Camera-type eye (tissue), 1 donor: ENCODE measurements around the gene NRDE2. TPM values are rescaled to one million over a fixed set of nuclear protein-coding genes. Genes with fewer than 3 reads are reported as not detected.

Source experiments
- total RNA-seq: library from RNA; depleted of rRNA; stranded (reverse); fragments of >200 nt; gene quantifications from one replicate; pipeline ENCODE4 v1.2.3, GENCODE V29; 2014

NRDE2 gene, protein sequence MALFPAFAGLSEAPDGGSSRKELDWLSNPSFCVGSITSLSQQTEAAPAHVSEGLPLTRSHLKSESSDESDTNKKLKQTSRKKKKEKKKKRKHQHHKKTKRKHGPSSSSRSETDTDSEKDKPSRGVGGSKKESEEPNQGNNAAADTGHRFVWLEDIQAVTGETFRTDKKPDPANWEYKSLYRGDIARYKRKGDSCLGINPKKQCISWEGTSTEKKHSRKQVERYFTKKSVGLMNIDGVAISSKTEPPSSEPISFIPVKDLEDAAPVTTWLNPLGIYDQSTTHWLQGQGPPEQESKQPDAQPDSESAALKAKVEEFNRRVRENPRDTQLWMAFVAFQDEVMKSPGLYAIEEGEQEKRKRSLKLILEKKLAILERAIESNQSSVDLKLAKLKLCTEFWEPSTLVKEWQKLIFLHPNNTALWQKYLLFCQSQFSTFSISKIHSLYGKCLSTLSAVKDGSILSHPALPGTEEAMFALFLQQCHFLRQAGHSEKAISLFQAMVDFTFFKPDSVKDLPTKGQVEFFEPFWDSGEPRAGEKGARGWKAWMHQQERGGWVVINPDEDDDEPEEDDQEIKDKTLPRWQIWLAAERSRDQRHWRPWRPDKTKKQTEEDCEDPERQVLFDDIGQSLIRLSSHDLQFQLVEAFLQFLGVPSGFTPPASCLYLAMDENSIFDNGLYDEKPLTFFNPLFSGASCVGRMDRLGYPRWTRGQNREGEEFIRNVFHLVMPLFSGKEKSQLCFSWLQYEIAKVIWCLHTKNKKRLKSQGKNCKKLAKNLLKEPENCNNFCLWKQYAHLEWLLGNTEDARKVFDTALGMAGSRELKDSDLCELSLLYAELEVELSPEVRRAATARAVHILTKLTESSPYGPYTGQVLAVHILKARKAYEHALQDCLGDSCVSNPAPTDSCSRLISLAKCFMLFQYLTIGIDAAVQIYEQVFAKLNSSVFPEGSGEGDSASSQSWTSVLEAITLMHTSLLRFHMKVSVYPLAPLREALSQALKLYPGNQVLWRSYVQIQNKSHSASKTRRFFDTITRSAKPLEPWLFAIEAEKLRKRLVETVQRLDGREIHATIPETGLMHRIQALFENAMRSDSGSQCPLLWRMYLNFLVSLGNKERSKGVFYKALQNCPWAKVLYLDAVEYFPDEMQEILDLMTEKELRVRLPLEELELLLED
- total RNA-seq, result 27.6 TPM

DNA sequence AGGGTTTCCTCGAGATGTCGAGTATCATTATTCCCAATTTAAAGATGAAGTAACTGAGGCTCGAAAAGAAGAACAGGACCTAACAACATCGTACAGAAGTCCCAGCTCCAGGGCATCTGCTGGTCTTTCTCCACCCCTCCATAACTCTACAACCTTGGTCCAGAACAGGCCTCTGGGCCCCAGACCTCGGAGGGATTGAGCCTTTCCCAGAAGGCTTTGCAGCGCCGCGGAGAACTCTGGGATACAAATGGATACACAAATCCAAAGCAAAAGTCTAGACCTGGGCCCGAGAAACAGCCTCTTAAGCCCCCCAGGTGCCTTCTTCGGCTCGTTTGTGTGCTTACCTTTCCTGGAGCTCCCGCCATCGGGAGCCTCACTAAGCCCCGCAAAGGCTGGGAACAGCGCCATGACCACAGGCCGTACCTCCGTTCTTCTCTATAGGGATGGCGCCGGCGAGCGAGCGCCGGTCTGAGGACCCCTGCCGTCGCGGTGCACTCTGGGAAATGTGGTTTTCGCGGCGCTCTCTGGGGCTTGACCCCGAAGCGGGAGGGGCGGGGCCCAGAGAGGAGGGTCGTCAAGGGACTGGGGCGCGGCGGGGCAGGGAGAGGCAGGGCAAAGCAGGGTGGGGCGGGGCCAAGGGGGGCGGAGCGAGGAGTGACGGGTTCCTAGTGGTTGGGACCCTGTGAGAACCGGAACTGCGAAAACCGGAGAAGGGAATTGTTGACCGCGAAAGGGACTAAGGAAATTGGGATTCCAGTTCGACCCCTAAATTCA lies at the start of gene NRDE2:
NRDE2 (minus strand) TSS at position 445 of the 774 bp plus-strand sequence; CDS start at position 408, 37 bp downstream.

DNA sequence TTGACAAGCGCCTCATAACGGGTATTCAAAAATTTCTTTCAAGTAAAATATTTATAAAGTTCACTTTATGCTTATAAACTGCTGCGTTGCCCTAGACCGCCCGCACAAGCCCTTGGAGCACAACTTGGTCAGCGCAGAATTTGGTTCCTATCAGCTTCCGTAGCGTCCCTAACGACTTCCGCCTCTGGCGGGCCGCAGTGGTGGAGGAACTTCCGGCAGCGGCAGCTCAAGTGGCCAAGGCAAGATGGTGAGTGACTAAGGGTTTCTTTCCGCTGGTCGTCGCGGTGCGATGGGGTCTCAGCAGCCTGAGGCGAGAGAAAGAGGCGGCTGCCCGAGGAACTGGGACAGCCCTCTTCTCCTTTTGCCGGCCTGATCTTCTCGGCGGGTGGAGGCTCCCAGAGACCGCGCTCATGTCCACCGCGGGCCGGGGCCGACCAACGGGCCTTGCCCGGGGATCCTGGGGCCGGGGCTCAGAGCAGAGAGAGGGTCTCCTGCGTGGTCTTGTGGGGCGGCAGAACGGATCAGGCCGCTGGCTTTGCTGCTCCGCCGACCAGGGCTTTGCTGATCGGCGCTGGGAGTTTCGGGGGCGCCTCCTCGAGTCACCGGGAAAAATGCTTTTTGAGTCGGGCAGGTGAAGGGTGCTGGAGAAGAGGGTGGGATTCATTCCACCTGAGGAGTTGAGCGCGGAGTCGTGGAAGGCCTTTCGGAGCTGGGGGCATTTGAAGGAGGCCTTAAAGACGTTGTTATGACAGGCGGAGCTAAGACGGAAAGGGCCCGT lies 75.2 kb downstream of the NRDE2 start, which contains the start of gene PSMC1:
PSMC1 (plus strand) TSS at position 200 of the 778 bp plus-strand sequence; CDS start at position 245, 45 bp downstream.

Other genes starting within 250 kb of the NRDE2 start
- gene PSMC1, start 75.4 kb downstream of the NRDE2 start, total RNA-seq, result 149 TPM
- 271 TPM for gene CALM1, start 65.1 kb upstream of the NRDE2 start, total RNA-seq